Stimulated activated CD4-positive, alpha-beta T cell treated with anti-CD3 and anti-CD28 coated beads, Interleukin-1b, Interleukin-23, amount 100 ng/mL, for 1 hour (primary cell): ENCODE data around the gene LIN37.
"Not testable (repeated sequence)": the region's sequence is repeated elsewhere in the genome, so short reads cannot be mapped to it uniquely, and the experiment has no call there.

Experiments
- DNase-seq, 2 donors: peaks; one replicate each; pipeline ENCODE4 v3.0.0-alpha.2; 2020; ENCODE audit warnings: low read depth in 2 of 2

LIN37 gene

GRCh38 chr19:35719402-35720162 is 28.8 kb upstream of the LIN37 start:
- no peak for DNase-seq

GRCh38 chr19:35720163-35720524 is 28.2 kb upstream of the LIN37 start:
- DNase-seq = no peak

GRCh38 chr19:35720648-35721047 is 27.7 kb upstream of the LIN37 start:
- no peak for DNase-seq

- no peak for DNase-seq
These were observed 27.0 kb upstream of the LIN37 start for GRCh38 chr19:35721374-35721773.

- DNase-seq = no peak
These were observed 25.9 kb upstream of the LIN37 start for GRCh38 chr19:35722461-35722860.

- DNase-seq = no peak
These were observed 25.5 kb upstream of the LIN37 start for GRCh38 chr19:35722897-35723296.

- no peak for DNase-seq
These were observed 24.7 kb upstream of the LIN37 start for GRCh38 chr19:35723671-35724070.

GRCh38 chr19:35724132-35724531 is 24.2 kb upstream of the LIN37 start:
- DNase-seq = not testable (repeated sequence)

- no peak for DNase-seq
These were observed 23.8 kb upstream of the LIN37 start for GRCh38 chr19:35724560-35724959.

GRCh38 chr19:35725216-35725861 is 23.0 kb upstream of the LIN37 start:
- DNase-seq = no peak

GRCh38 chr19:35727053-35727955 is 21.1 kb upstream of the LIN37 start:
- DNase-seq = no peak

GRCh38 chr19:35727956-35728706 is 20.2 kb upstream of the LIN37 start:
- DNase-seq = no peak

GRCh38 chr19:35729021-35729420 is 19.4 kb upstream of the LIN37 start:
- DNase-seq = no peak

GRCh38 chr19:35729763-35730162 is 18.6 kb upstream of the LIN37 start:
- DNase-seq = no peak

- no peak for DNase-seq
These were observed 18.1 kb upstream of the LIN37 start for GRCh38 chr19:35730326-35730725.

GRCh38 chr19:35731353-35731752 is 17.0 kb upstream of the LIN37 start:
- no peak for DNase-seq

- no peak for DNase-seq
These were observed 16.5 kb upstream of the LIN37 start for GRCh38 chr19:35731779-35732405.

- no peak for DNase-seq
These were observed 15.7 kb upstream of the LIN37 start for GRCh38 chr19:35732540-35733179.

- DNase-seq = no peak
These were observed 14.9 kb upstream of the LIN37 start for GRCh38 chr19:35733180-35734125.

- DNase-seq = no peak
These were observed 14.1 kb upstream of the LIN37 start for GRCh38 chr19:35734273-35734672.
